Body of pancreas (tissue), 4 donors: ENCODE data around the gene PIKFYVE. TPM values are rescaled to one million over a fixed set of nuclear protein-coding genes. Genes with fewer than 3 reads are reported as not detected.
"Not testable (repeated sequence)": the region's sequence is repeated elsewhere in the genome, so short reads cannot be mapped to it uniquely, and the experiment has no call there.

Source experiments
- ATAC-seq: fragments of 150-250 bp; one replicate; pipeline ENCODE4 v1.9.1; 2016
- DNase-seq, 4 donors: peaks; one replicate each; pipeline ENCODE4 v3.0.0-alpha.2; 2019
- H3K27ac ChIP-seq, 4 donors: fragments of 200-600 bp; sonication (generic); 1 replicate in 3 of 4; 2 replicates in 1 of 4; pipeline versions ENCODE4 v1.5.1 to v1.6.1; 2016 to 2019; ENCODE audit warnings: mild to moderate bottlenecking in 1 of 4, mixed read lengths in 1 of 4, moderate library complexity in 1 of 4
- H3K27me3 ChIP-seq, 2 donors: fragments of 200-600 bp; sonication (generic); one replicate each; pipeline ENCODE4 v1.6.0; 2016; ENCODE audit warnings: mild to moderate bottlenecking in 1 of 2
- H3K36me3 ChIP-seq, 2 donors: fragments of 200-600 bp; sonication (generic); replicated peaks in 1 of 2; 2 replicates each; pipeline ENCODE4 v1.5.1; 2016; ENCODE audit warnings: low read depth in 2 of 2; ENCODE audit not compliant: insufficient read depth in 1 of 2
- H3K4me1 ChIP-seq: fragments of 200-600 bp; sonication (generic); one replicate; pipeline ENCODE4 v1.6.0; 2016
- H3K4me3 ChIP-seq, 2 donors: fragments of 200-600 bp; sonication (generic); 1 replicate in 1 of 2; 2 replicates in 1 of 2; pipeline ENCODE4 v1.5.1; 2016 to 2019
- H3K9me3 ChIP-seq, 3 donors: fragments of 200-600 bp; sonication (generic); 1 replicate in 2 of 3; 2 replicates in 1 of 3; pipeline ENCODE4 v1.5.1; 2016
- CTCF ChIP-seq, 7 experiments: fragments of 450-650 bp in 4 of 7; fragments of 200-600 bp in 3 of 7; sonication (generic) in 3 of 7; IDR thresholded peaks; one replicate each; pipeline ENCODE4 v1.5.1; 2016 to 2019; ENCODE audit warnings: antibody characterized with exemption in 7 of 7
- POLR2A ChIP-seq, 3 donors: fragments of 450-650 bp; IDR thresholded peaks; one replicate each; pipeline ENCODE4 v1.6.1; 2016; ENCODE audit warnings: antibody characterized with exemption in 3 of 3, mild to moderate bottlenecking in 2 of 3
- WGBS, 2 donors: methylation state at CpG; one replicate each; pipeline ENCODE4 v1.1.5; 2017; 5-methylcytosine and 5-hydroxymethylcytosine counted together
- intact Hi-C: fragments of 100-400 bp; cut with DNase I; formaldehyde crosslinking; loops from one replicate; pipeline ENCODE4 v1.15.1; 2023
- total RNA-seq, 2 donors: library from RNA; depleted of rRNA; stranded (reverse); fragments of >200 nt; gene quantifications; one replicate each; pipeline ENCODE4 v1.1.0, GENCODE V29; 2016

PIKFYVE gene
- total RNA-seq, 2 donors from 2014 or later, result 23.9 to 27.7 TPM

DNA sequence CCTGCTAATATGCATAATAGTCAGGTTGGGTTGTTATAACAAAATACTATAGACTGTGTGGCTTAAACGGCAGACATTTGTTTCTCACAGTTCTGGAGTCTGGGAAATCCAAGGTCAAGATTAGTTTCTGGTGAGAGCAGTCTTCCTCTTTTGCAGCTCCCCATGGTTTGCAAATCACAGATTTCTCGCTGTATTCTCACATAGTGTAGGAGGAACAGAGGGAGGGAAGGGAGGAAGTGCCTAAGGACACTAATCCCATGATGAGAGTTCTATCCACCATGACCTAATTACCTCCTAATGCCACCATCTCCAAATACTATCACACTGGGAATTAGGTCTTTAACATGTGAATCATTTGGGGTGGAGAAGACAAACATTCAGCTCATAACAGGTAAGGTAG lies 120.5 kb downstream of the PIKFYVE start:
- DNase-seq (no peak), ATAC-seq (no peak)
- intact Hi-C loops, result no loop called here
- H3K27me3 ChIP-seq, result no peaks in the 10 kb centered on the region
- H3K36me3 ChIP-seq, result no peaks in the 10 kb centered on the region
- H3K9me3 ChIP-seq, result no peaks in the 10 kb centered on the region
- no peak overlapping the region for H3K27ac ChIP-seq
- H3K4me3 ChIP-seq, result no peak overlapping the region
- no peaks in the 10 kb centered on the region for H3K4me1 ChIP-seq
- 40 to 48% methylated on average over 2 of the region's 2 CpGs for WGBS, 2 donors
- TF ChIP-seq CTCF (IDR thresholded peaks at IDR 0.05) (no peak), POLR2A (IDR thresholded peaks at IDR 0.05) (no peak)

GRCh38 chr2:208389940-208390339 lies 123.9 kb downstream of the PIKFYVE start:
- TF ChIP-seq CTCF (IDR thresholded peaks at IDR 0.05) (no peak), POLR2A (IDR thresholded peaks at IDR 0.05) (no peak)
- Histone ChIP-seq H3K36me3 (no peaks in the 10 kb centered on the region), H3K9me3 (peaks cover 0 to 18% (median 0%) of the 10 kb centered on the region in 3 donors), H3K27me3 (no peaks in the 10 kb centered on the region), H3K4me1 (no peaks in the 10 kb centered on the region), H3K4me3 (no peak overlapping the region), H3K27ac (no peak overlapping the region)
- 80 to 83% methylated on average over 3 of the region's 3 CpGs for WGBS, 2 donors
- no peak for ATAC-seq
- no peak for DNase-seq
- intact Hi-C loops, result no loop called here

DNA sequence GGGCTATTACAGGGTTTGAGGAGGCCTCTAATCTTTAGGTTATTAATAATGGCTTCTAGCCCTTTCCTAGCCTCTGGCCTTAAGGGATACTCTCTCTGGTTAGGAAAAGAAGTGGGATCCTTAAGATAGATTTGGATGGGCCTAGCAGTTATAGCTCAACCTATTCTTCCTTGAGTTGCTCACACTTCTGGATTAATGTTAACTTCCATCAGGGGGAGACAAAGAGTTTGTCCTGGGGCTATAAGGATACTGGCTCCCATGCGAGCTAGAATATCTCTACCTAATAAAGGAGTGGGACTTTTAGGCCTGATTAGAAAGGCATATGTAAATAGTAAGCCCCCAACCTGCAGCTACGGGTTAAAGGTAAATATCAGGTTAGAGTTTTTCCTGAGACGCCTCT lies 126.2 kb downstream of the PIKFYVE start:
- H3K36me3 ChIP-seq, result no peaks in the 10 kb centered on the region
- no peak overlapping the region for H3K4me3 ChIP-seq
- intact Hi-C loops, result no loop called here
- H3K4me1 ChIP-seq, result no peaks in the 10 kb centered on the region
- ATAC-seq, result no peak
- H3K9me3 ChIP-seq, result peaks cover 0 to 18% (median 0%) of the 10 kb centered on the region in 3 donors
- no peak for DNase-seq
- no peak overlapping the region for H3K27ac ChIP-seq
- no peaks in the 10 kb centered on the region for H3K27me3 ChIP-seq
- 79 to 87% methylated on average over 3 of the region's 3 CpGs for WGBS, 2 donors
- TF ChIP-seq CTCF (IDR thresholded peaks at IDR 0.05) (no peak), POLR2A (IDR thresholded peaks at IDR 0.05) (no peak)

GRCh38 chr2:208396796-208397195 lies 130.7 kb downstream of the PIKFYVE start:
- H3K27me3 ChIP-seq, DNase-seq, intact Hi-C loops, ATAC-seq, H3K27ac ChIP-seq, H3K4me1 ChIP-seq, H3K4me3 ChIP-seq, H3K36me3 ChIP-seq: not testable (repeated sequence)
- 91% methylated on average over 4 of the region's 4 CpGs for WGBS, 2 donors
- peaks cover 0 to 18% (median 0%) of the 10 kb centered on the region in 3 donors for H3K9me3 ChIP-seq

- ATAC-seq, result no peak
- H3K27me3 ChIP-seq, result no peaks in the 10 kb centered on the region
- no peak for TF ChIP-seq POLR2A (IDR thresholded peaks at IDR 0.05)
- no peak for TF ChIP-seq CTCF (IDR thresholded peaks at IDR 0.05)
These were observed 133.1 kb downstream of the PIKFYVE start for GRCh38 chr2:208399201-208399600.

More at GRCh38 chr2:208399201-208399600, 133.1 kb downstream of the PIKFYVE start:
- Histone ChIP-seq H3K9me3 (peaks cover 0 to 3% (median 0%) of the 10 kb centered on the region in 3 donors), H3K4me1 (no peaks in the 10 kb centered on the region), H3K36me3 (no peaks in the 10 kb centered on the region), H3K27ac (no peak overlapping the region), H3K4me3 (no peak overlapping the region)
- 0 to 12% methylated on average over 1 of the region's 1 CpG for WGBS, 2 donors
- no peak for DNase-seq
- intact Hi-C loops, result no loop called here
